SH-SY5Y (cell line): ENCODE data around the gene SNAI3.

Experiments
- GATA2 ChIP-seq: IDR thresholded peaks from 2 replicates; pipeline ENCODE4 v1.6.1; 2011; ENCODE audit warnings: mild to moderate bottlenecking, low read depth, low read length
- GATA3 ChIP-seq: IDR thresholded peaks from 2 replicates; pipeline ENCODE4 v1.6.1; 2011; ENCODE audit warnings: low read depth, mild to moderate bottlenecking, low read length, moderate library complexity

Gene SNAI3

GRCh38 chr16:88693420-88694177 is 7.3 kb upstream of the SNAI3 start:
- TF ChIP-seq GATA3 (no peak), GATA2 (no peak)

- no peak for TF ChIP-seq GATA2
- TF ChIP-seq GATA3, result no peak
These were observed 6.6 kb upstream of the SNAI3 start for GRCh38 chr16:88692861-88693260.

GRCh38 chr16:88691924-88692560 is 5.7 kb upstream of the SNAI3 start:
- TF ChIP-seq GATA2 (no peak), GATA3 (no peak)

GRCh38 chr16:88691129-88691813 is 5.0 kb upstream of the SNAI3 start:
- TF ChIP-seq GATA3 (no peak), GATA2 (no peak)

- TF ChIP-seq GATA3 (no peak), GATA2 (no peak)
These were observed 4.2 kb upstream of the SNAI3 start for GRCh38 chr16:88690341-88691128.

- TF ChIP-seq GATA3, result no peak
- TF ChIP-seq GATA2, result no peak
These were observed 1.9 kb upstream of the SNAI3 start for GRCh38 chr16:88688013-88688778.

GRCh38 chr16:88687676-88688012 is 1.3 kb upstream of the SNAI3 start:
- TF ChIP-seq GATA3 (no peak), GATA2 (no peak)

- TF ChIP-seq GATA3 (no peak), GATA2 (no peak)
These were observed 908 bp upstream of the SNAI3 start for GRCh38 chr16:88687254-88687576.

- TF ChIP-seq GATA3 (no peak), GATA2 (no peak)
These were observed 257 bp downstream of the SNAI3 start for GRCh38 chr16:88686062-88686438.

- no peak for TF ChIP-seq GATA3
- no peak for TF ChIP-seq GATA2
These were observed 898 bp downstream of the SNAI3 start for GRCh38 chr16:88685156-88686061.

- TF ChIP-seq GATA3 (no peak), GATA2 (no peak)
These were observed 1.6 kb downstream of the SNAI3 start for GRCh38 chr16:88684569-88685155.

GRCh38 chr16:88681709-88682451 is 4.4 kb downstream of the SNAI3 start:
- TF ChIP-seq GATA3 (no peak), GATA2 (no peak)
